A549 (cell line): ENCODE data around the gene TIGD1. TPM values are rescaled to one million over a fixed set of nuclear protein-coding genes. Genes with fewer than 3 reads are reported as not detected.

Experiments
- ATAC-seq, 2 experiments: fragments of 200-7000 bp in 1 of 2; fragments of >200 bp in 1 of 2; cut with Nextera tagmentation in 1 of 2; cut with Tn5 transposase in 1 of 2; 3 replicates each; pipeline versions ENCODE4 v1.8.0 to v1.9.1; 2018 to 2020; ENCODE audit warnings: mild to moderate bottlenecking in 1 of 2, moderate library complexity in 1 of 2
- CTCF ChIA-PET: fragments of 300-600 bp; sonication (Branson Sonifier 250); formaldehyde crosslinking; extraction: SDS; loops from one replicate; lab custom pipeline; 2021; ENCODE audit warnings: antibody characterized with exemption, inconsistent platforms; lab: Yijun Ruan, JAX
- POLR2A ChIA-PET: fragments of 350-600 bp; formaldehyde crosslinking; extraction: SDS; loops from one replicate; lab custom pipeline; 2021; ENCODE audit warnings: antibody characterized with exemption, inconsistent platforms; lab: Yijun Ruan, JAX
- DNase-seq, 2 experiments: peaks; one replicate each; pipeline versions ENCODE4 v3.0.0 to v3.0.0-alpha.2; 2011 to 2016; ENCODE audit warnings: low read depth in 1 of 2, low spot score in 1 of 2
- FAIRE-seq: peaks from 2 replicates; lab custom pipeline; 2011; peaks lifted over from hg19 to GRCh38; lab: Jason Lieb, UNC
- H3K27ac ChIP-seq, 2 experiments: fragments of >200 bp; sonication (Bioruptor Twin); formaldehyde crosslinking; 3 replicates each; pipeline ENCODE4 v1.5.1; 2016 to 2017
- H3K4me1 ChIP-seq: fragments of >200 bp; sonication (Bioruptor Twin); formaldehyde crosslinking; 3 replicates; pipeline ENCODE4 v1.6.1; 2016
- H3K4me2 ChIP-seq: fragments of >200 bp; sonication (Bioruptor Twin); formaldehyde crosslinking; 3 replicates; pipeline ENCODE4 v1.6.1; 2016
- H3K4me3 ChIP-seq: fragments of >200 bp; sonication (Bioruptor Twin); formaldehyde crosslinking; 3 replicates; pipeline ENCODE4 v1.5.1; 2016
- H3K9me3 ChIP-seq: fragments of >200 bp; sonication (Bioruptor Twin); formaldehyde crosslinking; 3 replicates; pipeline ENCODE4 v1.6.1; 2016
- BHLHE40 ChIP-seq: IDR thresholded peaks from 2 replicates; pipeline ENCODE4 v1.6.1; 2012; ENCODE audit warnings: low read depth, low read length, inconsistent platforms
- CHD2 ChIP-seq: fragments of 150-350 bp; IDR thresholded peaks from 2 replicates; pipeline ENCODE4 v1.6.1; 2014; ENCODE audit warnings: low read length; ENCODE audit not compliant: partially characterized antibody
- FOSB ChIP-seq: fragments of 250-450 bp; sonication (Bioruptor Pico); IDR thresholded peaks from 2 replicates; pipeline ENCODE4 v1.5.0; 2020; ENCODE audit warnings: mild to moderate bottlenecking, moderate library complexity
- FOSL2 ChIP-seq, 2 experiments: fragments of 450-650 bp in 1 of 2; fragments of >200 bp in 1 of 2; sonication (Bioruptor Twin) in 1 of 2; formaldehyde crosslinking; IDR thresholded peaks; 2 replicates each; pipeline versions ENCODE4 v1.5.0 to v1.6.1; 2016 to 2020; ENCODE audit warnings: mild to moderate bottlenecking in 1 of 2, moderate library complexity in 1 of 2
- GATA3 ChIP-seq: IDR thresholded peaks from 2 replicates; pipeline ENCODE4 v1.6.1; 2012; ENCODE audit warnings: borderline replicate concordance
- HDAC2 ChIP-seq: fragments of 200-600 bp; sonication (generic); IDR thresholded peaks from 2 replicates; pipeline ENCODE4 v1.6.1; 2016
- HOXB13 ChIP-seq: fragments of 250-450 bp; sonication (Bioruptor Pico); IDR thresholded peaks from 2 replicates; pipeline ENCODE4 v1.5.0; 2020; ENCODE audit warnings: low read depth, mild to moderate bottlenecking, moderate library complexity
- JUN ChIP-seq, 2 experiments: fragments of >200 bp; sonication (Bioruptor Twin); formaldehyde crosslinking; IDR thresholded peaks; 2 replicates in 1 of 2; 3 replicates in 1 of 2; pipeline ENCODE4 v1.6.1; 2016 to 2017
- NFE2L2 ChIP-seq: fragments of 150-350 bp; conservative IDR thresholded peaks from 2 replicates; pipeline ENCODE4 v1.6.1; 2014; ENCODE audit warnings: low read length
- NR3C1 ChIP-seq: fragments of >200 bp; sonication (Bioruptor Twin); formaldehyde crosslinking; IDR thresholded peaks from 3 replicates; pipeline ENCODE4 v1.6.1; 2017
- POLR2AphosphoS2 ChIP-seq: conservative IDR thresholded peaks from 2 replicates; pipeline ENCODE4 v1.6.1; 2012; ENCODE audit warnings: low read length, improper control_type of control experiment, inconsistent platforms
- RAD21 ChIP-seq, 2 experiments: fragments of >200 bp in 1 of 2; sonication (Bioruptor Twin) in 1 of 2; formaldehyde crosslinking in 1 of 2; IDR thresholded peaks in 1 of 2; conservative IDR thresholded peaks in 1 of 2; 2 replicates in 1 of 2; 3 replicates in 1 of 2; pipeline ENCODE4 v1.6.1; 2012 to 2018; ENCODE audit warnings: inconsistent platforms in 1 of 2
- RCOR1 ChIP-seq: fragments of 150-350 bp; IDR thresholded peaks from 2 replicates; pipeline ENCODE4 v1.6.1; 2014; ENCODE audit warnings: antibody characterized with exemption, low read length, low read depth
- RFX5 ChIP-seq: fragments of 450-650 bp; IDR thresholded peaks from 2 replicates; pipeline ENCODE4 v1.7.1; 2014; ENCODE audit warnings: antibody characterized with exemption, mild to moderate bottlenecking, moderate library complexity
- TFCP2L1 ChIP-seq: fragments of 250-450 bp; sonication (Bioruptor Pico); IDR thresholded peaks from 2 replicates; pipeline ENCODE4 v1.5.0; 2021; ENCODE audit warnings: mild to moderate bottlenecking
- ZC3H11A ChIP-seq: fragments of 450-650 bp; IDR thresholded peaks from 2 replicates; pipeline ENCODE4 v1.6.1; 2014; ENCODE audit warnings: antibody characterized with exemption, mild to moderate bottlenecking
- ZNF302 ChIP-seq: fragments of 250-450 bp; sonication (Bioruptor Pico); IDR thresholded peaks from 2 replicates; pipeline ENCODE4 v1.9.0; 2021; ENCODE audit warnings: inconsistent platforms, mild to moderate bottlenecking, moderate library complexity
- ZSCAN20 ChIP-seq: fragments of 250-450 bp; sonication (Bioruptor Pico); IDR thresholded peaks from 2 replicates; pipeline ENCODE4 v1.8.0; 2022; ENCODE audit warnings: mild to moderate bottlenecking, moderate library complexity
- WGBS: methylation state at CpG from one replicate; pipeline ENCODE4 v1.1.6; 2017; ENCODE audit errors: missing lambda C conversion rate; 5-methylcytosine and 5-hydroxymethylcytosine counted together
- polyA plus RNA-seq, 4 experiments: library from polyadenylated mRNA; depleted of rRNA in 3 of 4; stranded (reverse); fragments of >200 nt; fragmentation: RNase III in 1 of 4; extraction: RNeasy Plus Mini Kit Qiagen cat#74134 plus additional on column Dnase treatment in 1 of 4; gene quantifications; 2 replicates in 3 of 4; 3 replicates in 1 of 4; pipeline ENCODE4 v1.2.3, GENCODE V29; 2011 to 2017
- TF ChIP-seq, protein P1 (sequence below): fragments of 250-450 bp; sonication (Bioruptor Pico); IDR thresholded peaks from 2 replicates; pipeline ENCODE4 v1.5.0; 2021; ENCODE audit warnings: mild to moderate bottlenecking, moderate library complexity, borderline replicate concordance
- TF ChIP-seq, protein P2 (sequence below): IDR thresholded peaks from 2 replicates; pipeline ENCODE4 v1.6.1; 2012
- TF ChIP-seq, protein P3 (sequence below): fragments of 150-350 bp; IDR thresholded peaks from 2 replicates; pipeline ENCODE4 v1.6.1; 2014; ENCODE audit warnings: low read depth, mild to moderate bottlenecking, low read length
- TF ChIP-seq, protein P4 (sequence below): IDR thresholded peaks from 2 replicates; pipeline ENCODE4 v1.6.1; 2012

The TIGD1 gene
- polyA plus RNA-seq, 2 of the 4 experiments (the other 2 are of a cell fraction), result 5.7 to 10.5 TPM

DNA sequence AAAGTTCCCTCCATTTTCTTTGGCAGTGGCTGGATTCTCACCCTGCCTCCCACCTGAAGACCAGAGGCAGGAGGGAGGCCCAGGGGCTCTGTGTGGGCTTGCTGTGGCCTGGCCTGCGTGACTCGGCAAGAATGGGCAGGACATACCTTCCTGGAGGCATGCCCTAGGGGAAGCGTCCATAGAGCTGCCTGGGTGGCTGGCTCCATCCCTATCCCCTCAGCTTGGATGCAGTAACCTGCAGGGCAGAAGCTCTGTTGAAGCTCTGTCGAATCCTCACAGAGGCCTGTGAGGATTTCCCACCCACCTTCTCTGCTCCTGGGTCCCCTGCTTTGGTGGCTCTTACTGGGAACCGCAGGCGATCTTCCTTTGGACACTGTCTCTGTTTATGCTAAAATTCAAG, 31.5 kb downstream of the TIGD1 start:
- CTCF ChIA-PET, result interaction anchor here (0.9 to 8.2 kb wide), 6 partner anchors 11 to 618 kb away, joined by 3 to 107 read pairs (median 6); no protein-coding TSS in a partner anchor
- Histone ChIP-seq H3K27ac (no peak overlapping the region), H3K4me1 (peaks cover 22% of the 10 kb centered on the region; the same call in 2 of the 3 replicates), H3K4me2 (no peak overlapping the region), H3K9me3 (no peaks in the 10 kb centered on the region), H3K4me3 (no peak overlapping the region)
- 76% methylated on average over 5 of the region's 6 CpGs for WGBS
- DNase-seq (no peak), FAIRE-seq (no peak), ATAC-seq (no peak)
- POLR2A ChIA-PET, result no interaction called here
- TF ChIP-seq NR3C1, result no peak
- TF ChIP-seq ZSCAN20 (CRISPR knock-in tag), result no peak
- TF ChIP-seq, protein P1, sequence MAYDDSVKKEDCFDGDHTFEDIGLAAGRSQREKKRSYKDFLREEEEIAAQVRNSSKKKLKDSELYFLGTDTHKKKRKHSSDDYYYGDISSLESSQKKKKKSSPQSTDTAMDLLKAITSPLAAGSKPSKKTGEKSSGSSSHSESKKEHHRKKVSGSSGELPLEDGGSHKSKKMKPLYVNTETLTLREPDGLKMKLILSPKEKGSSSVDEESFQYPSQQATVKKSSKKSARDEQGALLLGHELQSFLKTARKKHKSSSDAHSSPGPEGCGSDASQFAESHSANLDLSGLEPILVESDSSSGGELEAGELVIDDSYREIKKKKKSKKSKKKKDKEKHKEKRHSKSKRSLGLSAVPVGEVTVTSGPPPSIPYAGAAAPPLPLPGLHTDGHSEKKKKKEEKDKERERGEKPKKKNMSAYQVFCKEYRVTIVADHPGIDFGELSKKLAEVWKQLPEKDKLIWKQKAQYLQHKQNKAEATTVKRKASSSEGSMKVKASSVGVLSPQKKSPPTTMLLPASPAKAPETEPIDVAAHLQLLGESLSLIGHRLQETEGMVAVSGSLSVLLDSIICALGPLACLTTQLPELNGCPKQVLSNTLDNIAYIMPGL (CRISPR knock-in tag), result no peak
- TF ChIP-seq TFCP2L1, result no peak
- no peak for TF ChIP-seq NFE2L2
- TF ChIP-seq HDAC2, result no peak
- TF ChIP-seq RFX5, result no peak
- no peak for TF ChIP-seq ZC3H11A
- no peak for TF ChIP-seq POLR2AphosphoS2
- no peak for TF ChIP-seq RCOR1

DNA sequence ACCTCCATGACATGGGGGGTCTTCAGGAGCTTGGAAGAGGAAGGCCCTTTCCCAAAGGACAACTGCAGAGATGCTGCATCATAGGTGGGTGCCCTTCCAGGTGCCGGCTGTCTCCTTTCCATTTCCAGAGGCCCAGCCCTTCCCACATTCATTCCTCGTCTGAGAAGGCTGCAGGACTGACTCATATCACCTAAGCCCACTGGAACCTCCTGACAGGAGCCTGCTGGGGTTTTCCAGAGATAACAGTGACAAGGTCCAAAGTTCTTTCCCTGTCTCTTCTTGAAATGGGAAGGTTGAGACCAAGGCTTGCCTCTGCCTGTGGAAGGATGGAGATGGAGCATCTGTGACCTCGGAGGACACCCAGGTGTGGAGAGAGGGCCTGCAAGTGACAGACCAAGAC, 33.8 kb downstream of the TIGD1 start:
- TF ChIP-seq RAD21 (conservative IDR thresholded peaks at IDR 0.05 in 1 of 2, IDR thresholded peaks at IDR 0.05 in 1 of 2), result no peak
- H3K4me1 ChIP-seq, result peaks cover 9% of the 10 kb centered on the region; the same call in 2 of the 3 replicates
- POLR2A ChIA-PET, result no interaction called here
- H3K4me2 ChIP-seq, result peak overlapping the region; percentile 26; the same call in 1 of the 3 replicates
- no peak for DNase-seq
- CTCF ChIA-PET, result interaction anchor here (1.5 to 8.2 kb wide), 4 partner anchors 7 to 72 kb away, joined by 4 to 107 read pairs (median 7); no protein-coding TSS in a partner anchor
- FAIRE-seq, result no peak
- WGBS, result 47% methylated on average over 3 of the region's 3 CpGs
- peak in 1 of 2 experiments; percentile 32; a peak in 2 of 6 replicates for ATAC-seq
- no peaks in the 10 kb centered on the region for H3K9me3 ChIP-seq
- no peak overlapping the region for H3K4me3 ChIP-seq
- no peak overlapping the region for H3K27ac ChIP-seq

DNA sequence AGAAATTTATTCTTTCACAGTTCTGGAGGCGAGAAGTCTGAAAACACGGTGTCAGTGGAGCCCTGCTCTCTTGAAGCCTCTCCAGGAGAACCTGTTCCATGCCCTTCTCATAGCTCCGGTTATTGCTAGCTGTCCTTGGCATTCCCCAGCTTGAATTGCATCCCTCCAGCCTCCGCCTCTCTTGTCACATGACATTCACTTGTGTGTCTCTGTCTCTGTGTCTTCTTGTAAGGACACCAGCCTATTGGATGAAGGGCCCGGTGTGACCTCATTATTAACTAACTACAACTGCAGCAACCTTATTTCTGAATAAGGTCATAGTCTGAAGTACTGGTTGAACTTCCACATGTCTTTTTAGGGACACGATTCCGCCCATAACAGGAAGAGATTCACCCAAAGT, 34.7 kb downstream of the TIGD1 start:
- no peak for TF ChIP-seq TFCP2L1
- no peak for TF ChIP-seq HOXB13 (CRISPR knock-in tag)
- TF ChIP-seq BHLHE40, result no peak
- TF ChIP-seq, protein P2, sequence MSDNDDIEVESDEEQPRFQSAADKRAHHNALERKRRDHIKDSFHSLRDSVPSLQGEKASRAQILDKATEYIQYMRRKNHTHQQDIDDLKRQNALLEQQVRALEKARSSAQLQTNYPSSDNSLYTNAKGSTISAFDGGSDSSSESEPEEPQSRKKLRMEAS, result no peak
- no peak for TF ChIP-seq RCOR1
- no peak for TF ChIP-seq GATA3
- TF ChIP-seq, protein P3, sequence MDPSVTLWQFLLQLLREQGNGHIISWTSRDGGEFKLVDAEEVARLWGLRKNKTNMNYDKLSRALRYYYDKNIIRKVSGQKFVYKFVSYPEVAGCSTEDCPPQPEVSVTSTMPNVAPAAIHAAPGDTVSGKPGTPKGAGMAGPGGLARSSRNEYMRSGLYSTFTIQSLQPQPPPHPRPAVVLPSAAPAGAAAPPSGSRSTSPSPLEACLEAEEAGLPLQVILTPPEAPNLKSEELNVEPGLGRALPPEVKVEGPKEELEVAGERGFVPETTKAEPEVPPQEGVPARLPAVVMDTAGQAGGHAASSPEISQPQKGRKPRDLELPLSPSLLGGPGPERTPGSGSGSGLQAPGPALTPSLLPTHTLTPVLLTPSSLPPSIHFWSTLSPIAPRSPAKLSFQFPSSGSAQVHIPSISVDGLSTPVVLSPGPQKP, result no peak
- no peak for TF ChIP-seq FOSL2 (IDR thresholded peaks at IDR 0.05)
- no peak for TF ChIP-seq FOSL2 (CRISPR knock-in tag; IDR thresholded peaks at IDR 0.05)
- no peak for TF ChIP-seq CHD2
- TF ChIP-seq ZNF302, result no peak
- TF ChIP-seq FOSB (CRISPR knock-in tag), result no peak
- TF ChIP-seq, protein P4, sequence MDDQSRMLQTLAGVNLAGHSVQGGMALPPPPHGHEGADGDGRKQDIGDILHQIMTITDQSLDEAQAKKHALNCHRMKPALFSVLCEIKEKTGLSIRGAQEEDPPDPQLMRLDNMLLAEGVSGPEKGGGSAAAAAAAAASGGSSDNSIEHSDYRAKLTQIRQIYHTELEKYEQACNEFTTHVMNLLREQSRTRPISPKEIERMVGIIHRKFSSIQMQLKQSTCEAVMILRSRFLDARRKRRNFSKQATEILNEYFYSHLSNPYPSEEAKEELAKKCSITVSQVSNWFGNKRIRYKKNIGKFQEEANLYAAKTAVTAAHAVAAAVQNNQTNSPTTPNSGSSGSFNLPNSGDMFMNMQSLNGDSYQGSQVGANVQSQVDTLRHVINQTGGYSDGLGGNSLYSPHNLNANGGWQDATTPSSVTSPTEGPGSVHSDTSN, result no peak
- TF ChIP-seq JUN (IDR thresholded peaks at IDR 0.05), result no peak
- TF ChIP-seq, all 56 proteins: peak for 0
- H3K4me2 ChIP-seq, result no peak overlapping the region
- H3K4me1 ChIP-seq, result peaks cover 9% of the 10 kb centered on the region; the same call in 2 of the 3 replicates
- no peak for ATAC-seq
- H3K27ac ChIP-seq, result no peak overlapping the region
- no peaks in the 10 kb centered on the region for H3K9me3 ChIP-seq
- ChIA-PET CTCF (interaction anchor here (1.1 to 2.1 kb wide), 5 partner anchors 8 to 615 kb away, joined by 4 to 7 read pairs (median 5); no protein-coding TSS in a partner anchor), POLR2A (interaction anchor here (0.7 kb wide), 1 partner anchor 68 kb away, joined by 7 read pairs; no protein-coding TSS in a partner anchor)
- WGBS, result 88% methylated on average over 7 of the region's 7 CpGs
- DNase-seq, result no peak
- FAIRE-seq, result no peak
- no peak overlapping the region for H3K4me3 ChIP-seq
